WERI-Rb-1 (cell line): Measurements from ENCODE around the gene CRK.
A peak's percentile ranks its signal among the peaks of the same experiment; 100 is the strongest.
"Not testable (repeated sequence)": the region's sequence is repeated elsewhere in the genome, so short reads cannot be mapped to it uniquely, and the experiment has no call there.

Experiments
- DNase-seq: peaks from one replicate; pipeline ENCODE4 v3.0.0-alpha.2; 2020
- H3K27ac ChIP-seq: fragments of 250-450 bp; sonication (Bioruptor Pico); 2 replicates; pipeline ENCODE4 v1.5.1; 2020; ENCODE audit warnings: mild to moderate bottlenecking, moderate library complexity
- H3K27me3 ChIP-seq: fragments of 250-450 bp; sonication (Bioruptor Pico); 2 replicates; pipeline ENCODE4 v1.5.1; 2021; ENCODE audit warnings: mild to moderate bottlenecking, low read depth, moderate library complexity; ENCODE audit not compliant: insufficient read depth, severe bottlenecking
- H3K36me3 ChIP-seq: fragments of 250-450 bp; sonication (Bioruptor Pico); 2 replicates; pipeline ENCODE4 v1.5.1; 2020; ENCODE audit warnings: mild to moderate bottlenecking, moderate library complexity
- H3K4me3 ChIP-seq: 2 replicates; pipeline ENCODE4 v1.5.1; 2011; ENCODE audit warnings: low read depth, mild to moderate bottlenecking, control low read depth, low read length
- H3K9me3 ChIP-seq: fragments of 250-450 bp; sonication (Bioruptor Pico); 2 replicates; pipeline ENCODE4 v1.5.1; 2021; ENCODE audit warnings: mild to moderate bottlenecking, moderate library complexity; ENCODE audit not compliant: severe bottlenecking
- CTCF ChIP-seq: IDR thresholded peaks from 2 replicates; pipeline ENCODE4 v1.5.1; 2011; ENCODE audit warnings: low read depth, mild to moderate bottlenecking, control low read depth, inconsistent platforms, low read length

Gene CRK

GRCh38 chr17:1402262-1402586 lies 53.8 kb downstream of the CRK start:
- H3K9me3 ChIP-seq, result peaks cover 5% of the 10 kb centered on the region
- no peak for TF ChIP-seq CTCF
- H3K4me3 ChIP-seq, result no peak overlapping the region
- no peak overlapping the region for H3K27ac ChIP-seq
- no peaks in the 10 kb centered on the region for H3K27me3 ChIP-seq
- no peak for DNase-seq
- H3K36me3 ChIP-seq, result peaks cover 23% of the 10 kb centered on the region

GRCh38 chr17:1399679-1400512 lies 56.1 kb downstream of the CRK start, which contains the start of gene YWHAE:
Gene YWHAE, minus strand, starts transcription at chr17:1400222. Its CDS starts 112 bp downstream, at chr17:1400110.
- H3K27ac ChIP-seq, result peak within 1 kb of the TSS; percentile 100
- no peak for TF ChIP-seq CTCF
- peaks cover 5% of the 10 kb centered on the region for H3K9me3 ChIP-seq
- H3K4me3 ChIP-seq, result peak within 1 kb of the TSS; percentile 98
- H3K27me3 ChIP-seq, result no peaks in the 10 kb centered on the region
- DNase-seq, result peak; percentile 98
- peaks cover 44% of the 10 kb centered on the region for H3K36me3 ChIP-seq

- Histone ChIP-seq H3K27me3 (no peaks in the 10 kb centered on the region), H3K36me3 (peaks cover 48% of the 10 kb centered on the region), H3K4me3 (peak overlapping the region; percentile 98), H3K9me3 (peaks cover under 1% of the 10 kb centered on the region), H3K27ac (peak overlapping the region; percentile 100)
- TF ChIP-seq CTCF, result no peak
- no peak for DNase-seq
Observed at GRCh38 chr17:1398931-1399678, 56.9 kb downstream of the CRK start.

- Histone ChIP-seq H3K4me3 (peak overlapping the region; percentile 98), H3K9me3 (no peaks in the 10 kb centered on the region), H3K27me3 (no peaks in the 10 kb centered on the region), H3K36me3 (peaks cover 58% of the 10 kb centered on the region), H3K27ac (no peak overlapping the region)
- DNase-seq, result no peak
- no peak for TF ChIP-seq CTCF
Observed at GRCh38 chr17:1398028-1398427, 58.0 kb downstream of the CRK start.

GRCh38 chr17:1395876-1396665 lies 60.0 kb downstream of the CRK start:
- not testable (repeated sequence) for H3K9me3 ChIP-seq, H3K27me3 ChIP-seq, H3K27ac ChIP-seq, H3K4me3 ChIP-seq, DNase-seq
- peaks cover 77% of the 10 kb centered on the region for H3K36me3 ChIP-seq

GRCh38 chr17:1391577-1391976 lies 64.5 kb downstream of the CRK start:
- no peak for TF ChIP-seq CTCF
- no peak overlapping the region for H3K27ac ChIP-seq
- H3K36me3 ChIP-seq, result peaks cover 75% of the 10 kb centered on the region

More at GRCh38 chr17:1391577-1391976, 64.5 kb downstream of the CRK start:
- Histone ChIP-seq H3K27me3 (no peaks in the 10 kb centered on the region), H3K4me3 (no peak overlapping the region), H3K9me3 (no peaks in the 10 kb centered on the region)
- no peak for DNase-seq
